H1 (cell line): ENCODE results near the gene GZF1. TPM values are rescaled to one million over a fixed set of nuclear protein-coding genes. Genes with fewer than 3 reads are reported as not detected.

Source experiments
- CTCF ChIP-seq, 3 experiments: IDR thresholded peaks; 1 replicate in 2 of 3; 2 replicates in 1 of 3; pipeline versions ENCODE4 v1.5.1 to v1.6.1; 2011; ENCODE audit warnings: low read length in 3 of 3, mild to moderate bottlenecking in 3 of 3, inconsistent platforms in 2 of 3, low read depth in 1 of 3, moderate library complexity in 1 of 3; ENCODE audit not compliant: insufficient read depth in 1 of 3; ENCODE audit errors: control extremely low read depth in 1 of 3
- KDM1A ChIP-seq: fragments of 200-600, 300-600 bp; sonication (generic); IDR thresholded peaks from 2 replicates; pipeline ENCODE4 v1.7.1; 2016; ENCODE audit warnings: mild to moderate bottlenecking, low read length, borderline replicate concordance
- polyA plus RNA-seq, 7 experiments: library from polyadenylated mRNA; depleted of rRNA in 3 of 7; stranded (reverse) in 5 of 7; unstranded in 2 of 7; fragments of >200 nt in 5 of 7; fragments of 200-250 nt in 2 of 7; gene quantifications; 1 replicate in 5 of 7; 2 replicates in 1 of 7; 4 replicates in 1 of 7; pipeline versions ENCODE4 v1.2.1 to v1.2.3, GENCODE V29; 2011 to 2013; ENCODE audit warnings: missing spikeins in 2 of 7, mixed read lengths in 2 of 7
- total RNA-seq: library from RNA; stranded (reverse); fragmentation: NEBNext Ultra II Directional; extraction: Animal tissue kit (Norgen Biotek cat#: 25700); gene quantifications from 2 replicates; pipeline ENCODE4 v1.2.1, GENCODE V29; 2021

The GZF1 gene
- total and polyA plus RNA-seq, 2 of the 8 experiments (the other 6 are each of a cell fraction or from before 2014, with no cell fraction given), result 8.2 to 11.9 TPM

GRCh38 chr20:23361476-23362391 lies at the start of gene GZF1 (continued):
- TF ChIP-seq CTCF (IDR thresholded peaks at IDR 0.05; ENCODE audit: control extremely low read depth in 1 of 3, insufficient read depth in 1 of 3, low read depth in 1 of 3, low read length in 3 of 3) (no peak), KDM1A (no peak)
